ENCODE results near the gene CTBS. TPM values are rescaled to one million over a fixed set of nuclear protein-coding genes. Genes with fewer than 3 reads are reported as not detected.
A peak's percentile ranks its signal among the peaks of the same experiment; 100 is the strongest.
"Not testable (repeated sequence)": the region's sequence is repeated elsewhere in the genome, so short reads cannot be mapped to it uniquely, and the experiment has no call there.

Gene CTBS
- total RNA-seq, 2 donors from 2014 or later, result 14.0 to 18.0 TPM

GRCh38 chr1:84600796-84601195 lies 26.6 kb upstream of the CTBS start:
- Mint-ChIP-seq H3K27me3 (no peaks in the 10 kb centered on the region), H3K27ac (peak overlapping the region; percentile 94), H3K4me1 (peaks cover 22% of the 10 kb centered on the region), H3K36me3 (ENCODE audit: low read depth) (no peaks in the 10 kb centered on the region), H3K9me3 (peaks cover 10% of the 10 kb centered on the region), H3K4me3 (no peak overlapping the region)
- ATAC-seq (replicated peaks), result no peak

- peak overlapping the region; percentile 65 for H3K4me3 Mint-ChIP-seq
- peaks cover 4% of the 10 kb centered on the region for H3K9me3 Mint-ChIP-seq
- peaks cover 22% of the 10 kb centered on the region for H3K4me1 Mint-ChIP-seq
- peak; percentile 87 for ATAC-seq (replicated peaks)
- no peaks in the 10 kb centered on the region for H3K27me3 Mint-ChIP-seq
- no peaks in the 10 kb centered on the region for H3K36me3 Mint-ChIP-seq (ENCODE audit: low read depth)
- H3K27ac Mint-ChIP-seq, result peak overlapping the region; percentile 94
Observed at GRCh38 chr1:84598846-84599741, 24.9 kb upstream of the CTBS start.

- H3K4me3 Mint-ChIP-seq, result peak overlapping the region; percentile 65
- no peaks in the 10 kb centered on the region for H3K36me3 Mint-ChIP-seq (ENCODE audit: low read depth)
- H3K27ac Mint-ChIP-seq, result peak overlapping the region; percentile 94
- no peak for ATAC-seq (replicated peaks)
- peaks cover 22% of the 10 kb centered on the region for H3K4me1 Mint-ChIP-seq
- H3K27me3 Mint-ChIP-seq, result no peaks in the 10 kb centered on the region
- H3K9me3 Mint-ChIP-seq, result peaks cover 3% of the 10 kb centered on the region
Observed at GRCh38 chr1:84598418-84598817, 24.2 kb upstream of the CTBS start.

DNA sequence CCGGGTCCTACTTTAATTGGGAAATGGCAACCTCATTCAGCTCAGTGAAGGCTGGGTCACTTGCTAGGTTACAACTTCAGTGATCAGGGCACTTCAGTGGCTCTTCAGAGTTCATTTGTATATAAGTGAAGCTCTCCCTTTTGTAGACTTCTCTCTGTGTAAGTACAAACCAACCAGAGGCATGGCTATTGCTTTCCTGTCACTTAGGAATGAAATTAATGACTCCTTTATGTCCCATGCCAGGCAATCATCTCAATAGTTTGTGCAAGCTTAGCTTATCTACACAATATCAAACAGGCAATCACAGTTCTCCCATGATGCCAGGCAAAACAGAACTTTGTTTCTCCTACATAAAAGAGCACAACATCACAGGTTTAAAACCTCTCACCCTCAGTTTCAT lies 22.8 kb upstream of the CTBS start:
- ATAC-seq (replicated peaks), result no peak

DNA sequence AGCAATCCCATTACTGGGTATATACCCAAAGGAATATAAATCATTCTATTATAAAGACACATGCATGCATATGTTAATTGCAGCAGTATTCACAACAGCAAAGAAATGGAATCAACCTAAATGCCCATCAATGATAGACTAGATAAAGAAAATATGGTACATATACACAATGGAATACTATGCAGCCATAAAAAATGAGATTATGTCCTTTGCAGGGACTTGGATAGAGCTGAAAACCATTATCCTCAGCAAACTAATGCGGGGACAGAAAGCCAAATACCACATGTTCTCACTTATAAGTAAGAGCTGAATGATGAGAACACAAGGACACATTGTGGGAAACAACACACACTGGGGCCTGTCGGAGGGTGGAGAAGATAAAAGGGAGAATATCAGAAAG lies 20.7 kb upstream of the CTBS start:
- H3K27me3 Mint-ChIP-seq, result peaks cover 10% of the 10 kb centered on the region
- not testable (repeated sequence) for H3K9me3 Mint-ChIP-seq; H3K36me3 Mint-ChIP-seq (ENCODE audit: low read depth); H3K4me3 Mint-ChIP-seq; H3K27ac Mint-ChIP-seq; ATAC-seq (replicated peaks)
- H3K4me1 Mint-ChIP-seq, result peaks cover 19% of the 10 kb centered on the region

More for the DNA sequence above, 22.8 kb upstream of the CTBS start:
- Mint-ChIP-seq H3K4me3 (no peak overlapping the region), H3K27me3 (peaks cover 4% of the 10 kb centered on the region), H3K27ac (no peak overlapping the region), H3K36me3 (ENCODE audit: low read depth) (no peaks in the 10 kb centered on the region), H3K9me3 (peaks cover 3% of the 10 kb centered on the region), H3K4me1 (peaks cover 22% of the 10 kb centered on the region)

DNA sequence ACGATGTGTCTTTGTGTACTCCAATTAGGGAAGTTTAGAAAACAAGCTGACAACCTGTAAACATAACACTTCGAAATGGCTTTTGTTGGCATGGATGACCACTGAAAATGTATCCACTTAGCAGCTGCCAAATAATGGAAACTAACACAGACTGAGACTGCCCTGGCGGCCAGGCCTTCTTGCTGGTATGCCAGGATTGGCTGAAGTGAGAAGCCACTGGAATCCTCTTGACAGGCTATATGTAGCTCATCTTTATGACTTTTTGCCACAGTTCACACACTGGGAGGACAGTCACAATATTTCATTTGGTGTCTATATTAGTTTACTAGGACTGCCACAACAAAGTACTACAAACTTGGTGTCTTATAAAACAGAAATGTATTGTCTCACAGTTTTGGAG lies 12.9 kb upstream of the CTBS start:
- Mint-ChIP-seq H3K36me3 (ENCODE audit: low read depth) (no peaks in the 10 kb centered on the region), H3K4me3 (no peak overlapping the region), H3K9me3 (peaks cover 4% of the 10 kb centered on the region), H3K27me3 (peaks cover 15% of the 10 kb centered on the region), H3K27ac (no peak overlapping the region), H3K4me1 (no peaks in the 10 kb centered on the region)
- ATAC-seq (replicated peaks), result no peak

DNA sequence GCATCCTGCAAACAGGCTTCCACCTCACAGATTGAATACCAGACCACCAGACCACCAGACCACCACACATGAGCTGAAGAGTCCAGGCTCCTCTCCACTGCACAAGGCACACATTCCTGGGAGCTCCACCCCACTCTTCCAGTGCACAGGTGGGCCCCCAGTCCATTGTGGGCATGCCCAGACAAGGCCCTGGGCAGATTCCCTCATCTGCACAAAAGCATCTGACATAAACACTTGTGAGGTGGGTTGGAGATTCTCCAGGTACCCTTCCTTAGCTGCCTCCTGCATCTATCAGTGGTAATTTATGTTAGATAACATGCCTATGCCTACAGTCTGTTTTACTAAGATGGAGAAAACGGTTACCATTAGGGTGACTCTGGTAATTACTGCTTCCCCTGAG lies 11.6 kb upstream of the CTBS start:
- Mint-ChIP-seq H3K27me3 (peaks cover 11% of the 10 kb centered on the region), H3K9me3 (peaks cover 3% of the 10 kb centered on the region), H3K36me3 (ENCODE audit: low read depth) (no peaks in the 10 kb centered on the region), H3K4me1 (no peaks in the 10 kb centered on the region), H3K27ac (no peak overlapping the region), H3K4me3 (no peak overlapping the region)
- no peak for ATAC-seq (replicated peaks)

DNA sequence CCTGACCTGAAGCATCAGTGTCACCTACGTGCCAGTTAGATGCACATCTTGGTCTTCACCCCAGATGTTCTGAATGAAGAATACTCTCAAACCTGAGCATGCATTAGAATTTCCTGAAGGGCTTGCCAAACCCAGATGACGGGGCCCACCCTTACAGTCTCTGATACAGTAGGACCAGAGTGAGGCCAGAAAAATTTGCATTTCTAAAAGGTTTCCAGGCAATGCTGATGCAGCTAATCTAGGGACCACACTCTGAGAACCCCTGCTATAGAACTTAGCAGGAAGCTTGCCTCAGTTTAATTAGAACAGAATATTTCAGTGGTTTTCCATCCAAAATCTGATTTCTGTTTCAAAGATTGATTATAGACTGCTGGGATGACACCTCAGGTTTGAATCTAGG lies 9.9 kb upstream of the CTBS start:
- no peaks in the 10 kb centered on the region for H3K36me3 Mint-ChIP-seq (ENCODE audit: low read depth)
- H3K4me3 Mint-ChIP-seq, result no peak overlapping the region
- peaks cover 3% of the 10 kb centered on the region for H3K27me3 Mint-ChIP-seq
- no peaks in the 10 kb centered on the region for H3K9me3 Mint-ChIP-seq
- no peak for ATAC-seq (replicated peaks)
- no peak overlapping the region for H3K27ac Mint-ChIP-seq
- no peaks in the 10 kb centered on the region for H3K4me1 Mint-ChIP-seq

- H3K4me1 Mint-ChIP-seq, result no peaks in the 10 kb centered on the region
- ATAC-seq (replicated peaks), result no peak
- no peak overlapping the region for H3K4me3 Mint-ChIP-seq
- H3K9me3 Mint-ChIP-seq, result no peaks in the 10 kb centered on the region
- peaks cover 3% of the 10 kb centered on the region for H3K27me3 Mint-ChIP-seq
- H3K27ac Mint-ChIP-seq, result no peak overlapping the region
- H3K36me3 Mint-ChIP-seq (ENCODE audit: low read depth), result no peaks in the 10 kb centered on the region
Observed at GRCh38 chr1:84583648-84584047, 9.4 kb upstream of the CTBS start.

- no peaks in the 10 kb centered on the region for H3K36me3 Mint-ChIP-seq (ENCODE audit: low read depth)
- H3K9me3 Mint-ChIP-seq, result no peaks in the 10 kb centered on the region
- H3K4me1 Mint-ChIP-seq, result no peaks in the 10 kb centered on the region
- H3K27me3 Mint-ChIP-seq, result peaks cover 3% of the 10 kb centered on the region
- no peak overlapping the region for H3K27ac Mint-ChIP-seq
- no peak overlapping the region for H3K4me3 Mint-ChIP-seq
- no peak for ATAC-seq (replicated peaks)
Observed at GRCh38 chr1:84582802-84583587, 8.8 kb upstream of the CTBS start.

- H3K27me3 Mint-ChIP-seq, result peaks cover 3% of the 10 kb centered on the region
- H3K4me3 Mint-ChIP-seq, result no peak overlapping the region
- no peaks in the 10 kb centered on the region for H3K9me3 Mint-ChIP-seq
- no peaks in the 10 kb centered on the region for H3K4me1 Mint-ChIP-seq
- H3K36me3 Mint-ChIP-seq (ENCODE audit: low read depth), result no peaks in the 10 kb centered on the region
- H3K27ac Mint-ChIP-seq, result no peak overlapping the region
- no peak for ATAC-seq (replicated peaks)
Observed at GRCh38 chr1:84581648-84582047, 7.4 kb upstream of the CTBS start.

DNA sequence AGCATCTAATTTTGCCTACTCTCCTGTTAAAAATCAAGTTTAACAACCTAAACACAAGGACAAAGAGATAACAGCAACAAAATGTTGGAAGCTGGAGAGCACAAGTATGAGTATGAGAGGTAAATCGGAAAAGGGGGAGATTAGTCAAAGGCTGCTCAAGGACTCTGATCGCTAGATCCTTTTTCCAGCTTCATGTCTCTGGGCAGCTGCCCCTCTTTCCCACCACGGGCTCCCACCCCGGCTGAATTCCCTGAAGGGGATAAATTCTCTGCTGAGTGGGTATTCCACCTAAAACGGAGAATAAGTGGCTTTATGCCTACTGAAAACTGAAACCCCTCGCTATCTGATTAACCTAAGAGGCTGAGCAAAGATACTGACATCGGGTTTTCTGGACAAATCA lies 696 bp upstream of the CTBS start:
- Mint-ChIP-seq H3K27me3 (no peaks in the 10 kb centered on the region), H3K27ac (peak overlapping the region; percentile 100), H3K4me3 (peak overlapping the region; percentile 98), H3K9me3 (no peaks in the 10 kb centered on the region), H3K4me1 (peaks cover 36% of the 10 kb centered on the region), H3K36me3 (ENCODE audit: low read depth) (peaks cover 39% of the 10 kb centered on the region)
- ATAC-seq (replicated peaks), result no peak

GRCh38 chr1:84573481-84573966 lies 716 bp downstream of the CTBS start:
- peaks cover 51% of the 10 kb centered on the region for H3K36me3 Mint-ChIP-seq (ENCODE audit: low read depth)
- H3K9me3 Mint-ChIP-seq, result no peaks in the 10 kb centered on the region
- peak overlapping the region; percentile 100 for H3K27ac Mint-ChIP-seq
- no peaks in the 10 kb centered on the region for H3K27me3 Mint-ChIP-seq
- peak overlapping the region; percentile 98 for H3K4me3 Mint-ChIP-seq
- peak; percentile 9 for ATAC-seq (replicated peaks)
- H3K4me1 Mint-ChIP-seq, result peaks cover 36% of the 10 kb centered on the region

DNA sequence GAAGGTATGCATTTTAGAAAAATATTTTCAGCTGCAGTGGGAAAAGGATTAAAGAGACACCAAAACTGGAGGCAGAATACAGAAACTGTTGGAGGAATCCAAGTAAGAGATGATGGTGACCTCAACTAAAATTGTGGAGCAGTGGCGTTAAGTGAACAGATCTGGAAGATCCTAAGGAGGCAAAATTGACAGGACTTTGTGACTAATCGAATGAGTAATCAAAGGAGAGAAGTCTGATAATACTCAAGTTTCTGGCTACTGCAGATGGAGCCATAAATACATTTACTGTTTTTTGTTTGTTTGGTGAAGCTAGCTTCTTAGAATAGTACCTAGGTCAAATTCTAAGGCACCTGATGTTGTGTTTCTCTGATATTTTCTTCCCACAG lies 3.1 kb downstream of the CTBS start:
- Mint-ChIP-seq H3K4me3 (peak overlapping the region; percentile 98), H3K4me1 (peaks cover 36% of the 10 kb centered on the region), H3K27ac (peak overlapping the region; percentile 100), H3K27me3 (no peaks in the 10 kb centered on the region), H3K36me3 (ENCODE audit: low read depth) (peaks cover 70% of the 10 kb centered on the region), H3K9me3 (no peaks in the 10 kb centered on the region)
- no peak for ATAC-seq (replicated peaks)
